ENCODE results near the gene B3GAT3. TPM values are rescaled to one million over a fixed set of nuclear protein-coding genes. Genes with fewer than 3 reads are reported as not detected.

The B3GAT3 gene
- total RNA-seq, 4 donors from 2014 or later: 20.3 to 33.3 (median 22.1) TPM

GRCh38 chr11:62666259-62666926 lies 44.6 kb upstream of the B3GAT3 start:
- Histone ChIP-seq H3K4me3 (peak overlapping the region; percentile 71 to 83 (median 82)), H3K27me3 (no peaks in the 10 kb centered on the region), H3K9me3 (no peaks in the 10 kb centered on the region), H3K36me3 (peaks cover 7 to 32% (median 24%) of the 10 kb centered on the region in 4 donors), H3K27ac (replicated peaks in 1 of 4) (peak overlapping the region; percentile 91 to 97 (median 92)), H3K4me1 (peaks cover 40 to 69% (median 55%) of the 10 kb centered on the region in 4 donors)
- DNase-seq (ENCODE audit: extremely low spot score): no peak
- intact Hi-C loops (cut with DNase I): no loop called here
- WGBS: 77% methylated on average over 3 of the region's 16 CpGs
- no peak for TF ChIP-seq EP300 (IDR thresholded peaks at IDR 0.05)
- TF ChIP-seq POLR2AphosphoS5 (IDR thresholded peaks at IDR 0.05): no peak
- TF ChIP-seq POLR2A (IDR thresholded peaks at IDR 0.05; ENCODE audit: low read depth): no peak
- TF ChIP-seq, protein P1, sequence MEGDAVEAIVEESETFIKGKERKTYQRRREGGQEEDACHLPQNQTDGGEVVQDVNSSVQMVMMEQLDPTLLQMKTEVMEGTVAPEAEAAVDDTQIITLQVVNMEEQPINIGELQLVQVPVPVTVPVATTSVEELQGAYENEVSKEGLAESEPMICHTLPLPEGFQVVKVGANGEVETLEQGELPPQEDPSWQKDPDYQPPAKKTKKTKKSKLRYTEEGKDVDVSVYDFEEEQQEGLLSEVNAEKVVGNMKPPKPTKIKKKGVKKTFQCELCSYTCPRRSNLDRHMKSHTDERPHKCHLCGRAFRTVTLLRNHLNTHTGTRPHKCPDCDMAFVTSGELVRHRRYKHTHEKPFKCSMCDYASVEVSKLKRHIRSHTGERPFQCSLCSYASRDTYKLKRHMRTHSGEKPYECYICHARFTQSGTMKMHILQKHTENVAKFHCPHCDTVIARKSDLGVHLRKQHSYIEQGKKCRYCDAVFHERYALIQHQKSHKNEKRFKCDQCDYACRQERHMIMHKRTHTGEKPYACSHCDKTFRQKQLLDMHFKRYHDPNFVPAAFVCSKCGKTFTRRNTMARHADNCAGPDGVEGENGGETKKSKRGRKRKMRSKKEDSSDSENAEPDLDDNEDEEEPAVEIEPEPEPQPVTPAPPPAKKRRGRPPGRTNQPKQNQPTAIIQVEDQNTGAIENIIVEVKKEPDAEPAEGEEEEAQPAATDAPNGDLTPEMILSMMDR (IDR thresholded peaks at IDR 0.05): no peak

GRCh38 chr11:62665599-62666258 lies 43.9 kb upstream of the B3GAT3 start:
- under 1% methylated on average over 28 of the region's 39 CpGs for WGBS
- Histone ChIP-seq H3K4me1 (peaks cover 37 to 62% (median 50%) of the 10 kb centered on the region in 4 donors), H3K9me3 (no peaks in the 10 kb centered on the region), H3K27me3 (no peaks in the 10 kb centered on the region), H3K4me3 (peak overlapping the region; percentile 71 to 83 (median 82)), H3K27ac (replicated peaks in 1 of 4) (peak overlapping the region; percentile 91 to 97 (median 92)), H3K36me3 (peaks cover 7 to 32% (median 24%) of the 10 kb centered on the region in 4 donors)
- peak; percentile 92 for DNase-seq (ENCODE audit: extremely low spot score)
- TF ChIP-seq, protein P1 (IDR thresholded peaks at IDR 0.05): no peak
- TF ChIP-seq EP300 (IDR thresholded peaks at IDR 0.05) (no peak), POLR2AphosphoS5 (IDR thresholded peaks at IDR 0.05) (no peak), POLR2A (IDR thresholded peaks at IDR 0.05; ENCODE audit: low read depth) (no peak)
- intact Hi-C loops (cut with DNase I): no loop called here

- 2% methylated on average over 9 of the region's 47 CpGs for WGBS
- Histone ChIP-seq H3K36me3 (peaks cover 7 to 32% (median 24%) of the 10 kb centered on the region in 4 donors), H3K27ac (replicated peaks in 1 of 4) (peak within 1 kb of the TSS; percentile 91 to 97 (median 92)), H3K27me3 (no peaks in the 10 kb centered on the region), H3K4me1 (peaks cover 31 to 56% (median 46%) of the 10 kb centered on the region in 4 donors), H3K9me3 (no peaks in the 10 kb centered on the region), H3K4me3 (peak within 1 kb of the TSS; percentile 71 to 83 (median 82))
- TF ChIP-seq, protein P1 (IDR thresholded peaks at IDR 0.05): no peak
- TF ChIP-seq EP300 (IDR thresholded peaks at IDR 0.05) (no peak), POLR2AphosphoS5 (IDR thresholded peaks at IDR 0.05) (peak; percentile 96 to 100), POLR2A (IDR thresholded peaks at IDR 0.05; ENCODE audit: low read depth) (peak; percentile 99)
- DNase-seq (ENCODE audit: extremely low spot score): peak; percentile 99
- intact Hi-C loops (cut with DNase I): no loop called here
Measured at GRCh38 chr11:62665075-62665598, 43.4 kb upstream of the B3GAT3 start, which contains the start of the genes C11orf98 and CSKMT. Gene C11orf98, minus strand, starts transcription at chr11:62665210. Its CDS starts 41 bp downstream, at chr11:62665169. Gene CSKMT, plus strand, starts transcription at chr11:62665312. Its CDS starts 568 bp downstream, at chr11:62665880.

GRCh38 chr11:62664405-62665074 lies 42.8 kb upstream of the B3GAT3 start:
- Histone ChIP-seq H3K27ac (replicated peaks in 1 of 4) (peak overlapping the region; percentile 91 to 97 (median 92)), H3K9me3 (no peaks in the 10 kb centered on the region), H3K4me1 (peaks cover 30 to 50% (median 43%) of the 10 kb centered on the region in 4 donors), H3K36me3 (peaks cover 7 to 32% (median 24%) of the 10 kb centered on the region in 4 donors), H3K4me3 (peak overlapping the region; percentile 71 to 83 (median 82)), H3K27me3 (no peaks in the 10 kb centered on the region)
- no peak for DNase-seq (ENCODE audit: extremely low spot score)
- TF ChIP-seq POLR2AphosphoS5 (IDR thresholded peaks at IDR 0.05) (no peak), POLR2A (IDR thresholded peaks at IDR 0.05; ENCODE audit: low read depth) (no peak), EP300 (IDR thresholded peaks at IDR 0.05) (no peak)
- TF ChIP-seq, protein P1 (IDR thresholded peaks at IDR 0.05): no peak
- intact Hi-C loops (cut with DNase I): no loop called here
- WGBS: 5% methylated on average over 23 of the region's 36 CpGs

Measured in esophagus muscularis mucosa (tissue), 4 donors.